ENCODE data around the gene CCRL2. TPM values are rescaled to one million over a fixed set of nuclear protein-coding genes. Genes with fewer than 3 reads are reported as not detected.
"Not testable (repeated sequence)": the region's sequence is repeated elsewhere in the genome, so short reads cannot be mapped to it uniquely, and the experiment has no call there.

Gene CCRL2
- total RNA-seq, 1 experiment from 2014 or later = 5.4 TPM

- DNase-seq (ENCODE audit: low read depth) = peak; percentile 41
These were observed 26.4 kb upstream of the CCRL2 start for GRCh38 chr3:46380471-46381221.

- no peak for DNase-seq (ENCODE audit: low read depth)
These were observed 25.4 kb upstream of the CCRL2 start for GRCh38 chr3:46381625-46382024.

- no peak for DNase-seq (ENCODE audit: low read depth)
These were observed 23.7 kb upstream of the CCRL2 start for GRCh38 chr3:46383211-46383950.

- DNase-seq (ENCODE audit: low read depth) = no peak
These were observed 23.1 kb upstream of the CCRL2 start for GRCh38 chr3:46383951-46384330.

DNA sequence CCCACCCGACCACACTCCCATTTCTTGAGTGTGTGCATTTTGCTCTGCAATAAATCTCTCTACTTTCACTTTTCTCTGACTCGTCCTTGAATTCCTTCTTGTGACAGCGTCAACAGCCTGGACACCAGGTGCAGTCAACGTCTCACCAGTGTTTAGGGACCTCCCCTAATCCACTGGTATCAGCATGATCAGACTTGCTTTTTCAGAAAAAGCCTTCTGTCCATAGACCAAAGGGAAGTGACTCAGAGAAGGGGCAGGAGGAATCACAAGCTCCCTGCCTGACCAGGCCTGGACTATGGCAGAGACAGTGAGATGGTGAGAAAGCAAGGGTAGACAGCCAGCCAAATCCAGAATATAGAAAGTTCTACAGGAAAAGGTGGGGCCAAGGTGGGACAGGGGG, 20.9 kb upstream of the CCRL2 start:
- peak; percentile 94 for DNase-seq (ENCODE audit: low read depth)

GRCh38 chr3:46388847-46389246, 18.2 kb upstream of the CCRL2 start:
- not testable (repeated sequence) for DNase-seq (ENCODE audit: low read depth)

DNA sequence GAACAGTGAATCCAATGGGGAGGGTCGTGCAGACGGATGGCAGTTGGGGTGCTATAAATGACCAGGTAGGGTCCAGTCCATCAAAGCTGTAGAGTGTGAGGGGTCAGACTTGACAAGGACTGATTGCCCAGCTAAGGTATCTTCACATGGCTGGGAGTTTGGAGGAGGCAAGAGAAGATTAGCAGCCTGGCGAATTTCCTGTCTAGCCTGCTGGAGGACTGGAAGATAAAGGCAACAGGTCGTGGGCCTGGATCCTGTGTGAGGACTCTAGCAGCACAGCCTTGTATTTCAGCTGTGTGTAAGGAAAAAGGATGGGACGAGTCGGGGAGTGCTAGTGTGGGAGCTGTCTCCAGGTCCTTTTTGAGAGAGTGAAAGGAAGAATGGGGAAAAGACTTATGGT, 17.8 kb upstream of the CCRL2 start:
- DNase-seq (ENCODE audit: low read depth) = no peak

GRCh38 chr3:46391526-46391925, 15.5 kb upstream of the CCRL2 start:
- DNase-seq (ENCODE audit: low read depth) = not testable (repeated sequence)

- DNase-seq (ENCODE audit: low read depth) = no peak
These were observed 14.0 kb upstream of the CCRL2 start for GRCh38 chr3:46393011-46393410.

DNA sequence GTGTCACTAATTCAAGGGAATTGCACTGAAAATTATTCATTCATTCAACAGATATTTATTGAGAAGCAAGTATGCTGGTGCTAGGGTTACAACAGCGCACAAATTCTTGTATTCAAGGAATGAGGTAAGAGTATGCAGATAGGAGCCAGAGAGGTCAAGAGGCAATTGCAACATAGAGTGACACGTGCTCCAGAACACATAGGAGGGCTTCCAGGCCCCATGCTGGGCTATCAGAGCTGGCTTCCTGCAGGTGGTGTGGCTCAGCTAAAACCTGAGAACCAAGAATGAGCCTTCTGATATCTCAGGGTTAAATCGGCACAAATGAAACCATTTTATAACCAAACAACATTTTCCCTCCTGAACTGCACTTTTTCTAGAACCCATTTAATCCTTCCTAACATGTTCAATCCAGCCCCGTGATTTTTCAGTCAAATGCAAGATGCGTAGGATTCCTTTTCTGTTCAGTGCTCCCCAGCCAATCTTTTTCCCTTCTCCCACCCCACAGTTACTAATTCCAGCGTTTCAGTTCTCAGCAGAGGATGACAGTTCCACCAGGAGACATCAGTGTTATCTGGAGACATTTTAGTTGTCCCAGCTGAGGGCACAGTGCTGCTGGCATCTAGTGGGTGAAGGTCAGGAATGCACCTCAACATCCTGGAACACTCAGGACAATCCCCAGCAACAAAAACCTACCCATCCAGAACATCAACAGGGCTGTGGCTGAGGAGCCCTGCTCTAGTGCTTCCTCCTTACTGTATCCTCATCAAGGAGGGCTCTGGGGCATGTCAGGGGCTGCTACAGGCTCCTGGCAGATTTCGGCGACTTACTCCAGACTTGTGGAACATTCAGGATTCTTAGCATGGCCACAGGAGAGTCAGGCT, 13.3 kb upstream of the CCRL2 start:
- no peak for DNase-seq (ENCODE audit: low read depth)

DNA sequence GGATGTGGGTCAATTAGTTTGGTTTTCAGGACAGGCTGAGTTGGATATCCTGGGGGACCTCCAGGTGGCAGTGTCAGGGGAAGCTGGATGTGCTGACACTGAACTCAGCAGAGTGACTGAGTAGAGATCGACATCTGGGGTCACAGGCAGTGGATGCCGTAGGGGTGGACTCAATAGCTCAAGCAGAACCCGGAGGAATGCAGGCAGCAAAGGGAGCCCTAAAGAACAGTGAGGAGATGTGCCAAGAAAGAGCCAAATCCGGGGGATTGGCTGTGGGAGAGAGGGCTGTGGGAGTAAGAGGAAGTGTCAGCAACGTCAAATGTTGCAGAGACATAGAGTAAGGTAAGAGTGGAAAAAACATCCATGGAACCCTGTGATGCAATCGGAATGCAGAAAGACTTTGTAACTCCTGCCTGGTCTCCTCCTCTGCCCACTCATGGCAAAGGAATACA, 11.8 kb upstream of the CCRL2 start:
- DNase-seq (ENCODE audit: low read depth) = no peak

DNA sequence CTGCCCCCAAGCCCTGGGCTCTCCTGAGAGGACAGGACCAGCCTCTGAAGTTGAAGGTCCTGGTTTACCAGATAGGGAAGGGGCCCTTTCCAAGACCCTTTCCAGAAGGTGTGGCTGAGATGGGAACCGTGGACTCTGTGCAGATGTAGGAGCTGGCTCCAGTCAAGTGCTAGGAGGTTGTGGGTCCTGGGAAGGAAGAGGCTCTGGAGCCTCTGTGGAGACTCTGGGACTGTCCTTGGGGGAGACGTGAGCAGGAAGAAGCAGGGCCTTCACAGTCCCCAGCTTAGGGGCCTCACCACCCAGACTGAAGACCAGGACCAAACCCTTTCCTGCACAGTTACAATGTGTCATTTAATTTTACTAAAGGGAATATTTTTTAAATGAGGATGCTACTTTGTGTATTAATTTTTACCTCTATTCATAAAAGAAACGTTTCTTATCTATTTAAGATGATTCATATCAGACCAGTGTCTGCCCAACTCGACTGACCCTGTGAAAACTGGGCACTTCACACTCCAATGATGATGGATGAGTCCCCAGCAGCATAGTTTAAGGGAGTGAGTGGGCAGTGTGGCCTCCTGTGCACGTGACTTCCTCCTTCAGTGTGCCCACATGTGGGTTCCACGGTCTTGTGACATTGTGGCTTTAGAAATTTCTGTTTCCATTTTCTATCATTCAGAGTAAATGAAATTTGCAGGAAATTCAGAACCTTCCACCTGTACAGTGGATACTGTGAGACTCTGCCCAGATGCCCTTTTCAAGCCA, 11.1 kb upstream of the CCRL2 start:
- no peak for DNase-seq (ENCODE audit: low read depth)

DNA sequence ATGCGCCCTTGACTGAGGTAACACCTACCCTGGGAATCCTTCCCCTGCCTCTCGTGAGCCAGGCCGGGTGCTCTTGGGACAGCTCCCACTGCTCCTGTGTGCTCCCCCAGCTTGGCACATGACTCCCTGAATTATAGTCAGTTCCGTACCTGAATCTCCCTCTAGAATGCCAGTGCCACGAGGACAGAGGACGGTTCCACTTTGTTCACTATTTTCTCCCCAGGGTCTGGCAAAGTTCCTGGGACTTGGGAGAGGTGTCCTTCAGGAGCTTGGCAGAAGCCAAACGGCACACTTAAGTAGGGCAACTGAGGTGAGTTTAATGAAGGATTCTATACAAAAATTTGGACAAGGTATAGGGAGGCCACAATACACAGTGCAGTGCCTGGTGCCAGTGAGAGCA, 9.9 kb upstream of the CCRL2 start:
- no peak for DNase-seq (ENCODE audit: low read depth)

DNA sequence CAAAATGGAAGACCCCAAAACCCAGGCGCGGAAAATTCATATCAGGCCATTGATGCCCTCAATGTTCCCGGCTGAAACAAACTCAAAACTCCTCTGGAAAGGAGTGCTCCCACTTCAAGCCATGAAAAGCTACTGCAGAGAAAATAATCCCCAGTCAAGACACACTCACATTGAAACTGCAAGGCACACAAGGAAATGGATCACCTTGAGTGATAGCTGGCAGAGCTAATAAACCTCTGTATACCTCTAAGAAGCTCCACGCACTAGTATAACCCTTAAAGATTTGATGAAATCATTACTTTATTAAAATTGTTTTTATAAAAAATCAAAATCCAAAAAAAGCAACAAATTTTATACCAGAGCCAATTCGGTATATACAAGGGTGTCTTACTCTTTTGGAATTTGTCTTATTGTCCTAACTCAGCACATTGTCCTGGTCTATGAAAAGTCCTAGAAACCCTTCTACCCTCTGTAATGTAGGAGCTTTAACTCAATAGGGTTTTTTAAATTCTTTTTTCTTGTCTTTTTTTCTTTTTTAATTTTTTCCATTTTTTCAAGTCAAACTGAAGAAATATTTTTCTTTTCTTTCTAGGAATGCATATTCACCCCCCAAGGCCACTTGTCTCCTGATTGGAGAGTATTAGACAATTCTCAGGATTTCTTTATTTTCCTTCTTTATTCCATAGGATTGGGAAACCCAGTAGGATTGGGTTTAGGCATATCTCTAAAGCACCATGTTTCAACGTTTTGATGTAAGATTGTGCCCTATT, 8.7 kb upstream of the CCRL2 start:
- no peak for DNase-seq (ENCODE audit: low read depth)

DNA sequence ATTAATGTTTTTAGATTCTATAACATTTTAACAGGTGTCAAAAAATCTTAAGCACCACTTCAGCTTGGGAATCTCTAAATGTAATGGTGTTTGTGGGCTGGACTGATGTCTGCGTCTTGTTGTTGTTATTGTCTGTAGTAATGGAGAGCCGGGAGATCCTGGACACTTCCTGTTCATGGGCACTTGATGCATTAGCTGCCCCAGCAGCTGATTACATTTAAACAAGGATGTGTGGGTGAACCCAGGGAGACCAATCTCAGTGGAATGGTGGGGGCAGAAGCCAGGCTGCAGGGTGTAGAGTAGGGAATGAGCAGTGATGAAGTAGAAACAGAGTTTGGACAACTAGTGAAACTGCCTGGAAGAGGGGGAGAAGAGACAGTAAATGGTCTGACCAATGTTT, 8.0 kb upstream of the CCRL2 start:
- DNase-seq (ENCODE audit: low read depth) = no peak

DNA sequence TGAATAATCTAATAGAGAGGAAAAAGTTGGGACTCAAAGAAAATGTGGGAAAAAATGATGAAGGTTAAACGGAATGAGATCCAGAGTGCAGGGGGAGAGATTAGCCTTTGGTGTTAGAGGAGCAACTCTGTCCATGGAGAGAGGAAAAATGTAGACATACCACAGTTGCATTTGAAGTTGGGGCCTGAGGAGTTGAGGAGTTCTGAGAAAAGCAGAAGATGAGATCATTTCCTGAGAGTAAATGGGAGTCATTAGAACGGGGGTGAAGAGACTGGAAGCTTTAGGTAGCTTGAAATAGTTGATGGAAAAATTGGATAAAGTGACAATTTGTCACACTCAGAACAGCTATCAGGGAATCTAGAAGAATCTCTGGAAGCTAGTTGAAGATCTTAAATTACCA, 7.5 kb upstream of the CCRL2 start:
- DNase-seq (ENCODE audit: low read depth) = no peak

DNA sequence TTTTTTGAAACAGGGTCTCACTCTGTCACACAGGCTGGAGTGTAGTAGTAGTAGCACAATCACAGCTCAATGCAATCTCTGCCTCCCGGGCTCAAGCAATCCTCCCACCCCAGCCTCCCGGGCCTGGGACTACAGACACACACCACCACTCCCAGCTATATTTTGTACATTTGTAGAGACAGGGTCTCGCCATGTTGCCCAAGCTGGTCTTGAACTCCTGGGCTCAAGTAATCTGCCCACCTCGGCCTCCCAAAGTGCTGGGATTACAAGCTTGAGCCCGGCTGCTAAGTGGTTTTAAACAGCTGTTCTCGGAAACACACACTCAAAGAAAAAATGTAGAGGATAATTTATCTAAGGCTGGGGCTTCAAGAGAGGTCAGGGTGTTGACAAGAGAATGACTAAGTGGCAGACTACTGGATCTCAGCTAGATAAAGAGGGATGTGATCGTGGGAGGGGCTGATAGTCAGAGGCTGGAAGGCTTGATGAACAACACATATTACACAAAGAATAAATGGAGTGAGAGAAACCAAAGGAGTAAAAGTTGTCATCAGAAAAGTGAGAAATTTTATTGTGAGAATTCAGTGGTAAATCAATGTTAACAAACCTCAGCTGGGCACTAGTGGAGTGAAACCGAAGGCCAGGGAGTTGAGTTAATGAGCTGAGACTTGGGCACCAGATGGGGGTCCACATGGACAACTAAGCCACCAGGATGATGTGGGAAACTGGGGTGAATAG, 6.9 kb upstream of the CCRL2 start:
- peak; percentile 96 for DNase-seq (ENCODE audit: low read depth)

DNA sequence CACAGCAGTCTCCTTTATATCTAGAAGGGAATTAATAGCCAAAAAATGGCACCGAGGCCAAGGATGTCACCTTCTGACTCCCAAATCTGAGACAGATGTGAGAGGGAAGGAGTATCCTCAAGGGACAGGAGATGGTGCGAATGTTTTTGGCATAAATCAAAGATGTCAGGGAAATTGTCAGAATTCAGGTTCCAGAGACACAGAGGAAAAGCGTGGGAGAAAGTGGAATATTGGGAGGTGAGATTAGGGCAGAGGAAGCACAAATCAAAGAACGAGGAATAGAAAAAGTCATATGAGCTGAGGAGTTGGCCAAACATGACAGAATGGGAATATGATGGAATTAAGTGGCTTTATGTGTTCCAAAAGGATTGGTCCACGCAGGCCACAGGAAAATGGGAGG, 6.2 kb upstream of the CCRL2 start:
- no peak for DNase-seq (ENCODE audit: low read depth)

DNA sequence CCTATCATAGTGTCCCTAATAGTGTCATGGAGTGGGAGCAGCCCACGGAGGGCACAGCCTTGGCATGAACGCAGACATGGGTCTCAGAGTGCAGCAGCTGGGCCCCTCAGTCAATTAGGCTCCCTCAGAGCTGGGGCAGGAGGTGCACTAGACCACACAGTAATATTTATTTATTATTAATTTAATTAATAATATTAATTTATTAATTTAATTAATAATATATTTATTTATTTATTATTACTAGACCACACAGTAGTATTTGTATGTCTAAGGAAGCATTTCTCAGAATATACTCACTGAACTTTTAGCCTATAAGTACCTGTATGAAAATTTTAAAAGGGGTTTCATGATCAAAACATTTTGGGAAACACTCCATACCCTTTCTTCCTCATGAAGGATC, 5.5 kb upstream of the CCRL2 start:
- DNase-seq (ENCODE audit: low read depth) = no peak

GRCh38 chr3:46402902-46403301, 4.2 kb upstream of the CCRL2 start:
- DNase-seq (ENCODE audit: low read depth) = not testable (repeated sequence)
